ENCODE results near the gene TMPRSS3.

The TMPRSS3 gene

DNA sequence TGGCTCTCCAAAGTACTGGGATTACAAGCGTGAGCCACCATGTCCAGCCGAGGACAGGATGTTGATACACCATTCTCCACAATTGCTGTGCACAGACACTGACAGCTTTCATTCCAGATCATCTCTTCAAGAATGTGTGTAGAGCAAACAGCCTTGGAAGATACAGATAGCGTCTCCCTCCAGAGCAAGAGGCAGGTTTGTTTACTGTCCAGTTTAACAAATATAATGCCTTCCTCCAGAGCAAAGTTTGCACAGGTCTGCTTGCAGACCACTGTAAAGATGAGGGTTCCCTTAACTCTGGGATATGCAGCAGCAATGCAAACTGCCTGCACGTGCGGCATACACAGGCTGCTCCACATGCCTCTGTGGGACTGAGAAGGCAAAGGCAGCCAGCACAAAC, 4.6 kb downstream of the TMPRSS3 start:
- TF ChIP-seq, protein P1, sequence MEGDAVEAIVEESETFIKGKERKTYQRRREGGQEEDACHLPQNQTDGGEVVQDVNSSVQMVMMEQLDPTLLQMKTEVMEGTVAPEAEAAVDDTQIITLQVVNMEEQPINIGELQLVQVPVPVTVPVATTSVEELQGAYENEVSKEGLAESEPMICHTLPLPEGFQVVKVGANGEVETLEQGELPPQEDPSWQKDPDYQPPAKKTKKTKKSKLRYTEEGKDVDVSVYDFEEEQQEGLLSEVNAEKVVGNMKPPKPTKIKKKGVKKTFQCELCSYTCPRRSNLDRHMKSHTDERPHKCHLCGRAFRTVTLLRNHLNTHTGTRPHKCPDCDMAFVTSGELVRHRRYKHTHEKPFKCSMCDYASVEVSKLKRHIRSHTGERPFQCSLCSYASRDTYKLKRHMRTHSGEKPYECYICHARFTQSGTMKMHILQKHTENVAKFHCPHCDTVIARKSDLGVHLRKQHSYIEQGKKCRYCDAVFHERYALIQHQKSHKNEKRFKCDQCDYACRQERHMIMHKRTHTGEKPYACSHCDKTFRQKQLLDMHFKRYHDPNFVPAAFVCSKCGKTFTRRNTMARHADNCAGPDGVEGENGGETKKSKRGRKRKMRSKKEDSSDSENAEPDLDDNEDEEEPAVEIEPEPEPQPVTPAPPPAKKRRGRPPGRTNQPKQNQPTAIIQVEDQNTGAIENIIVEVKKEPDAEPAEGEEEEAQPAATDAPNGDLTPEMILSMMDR (IDR thresholded peaks at IDR 0.05; ENCODE audit: low read depth, low read length, missing control alignments) = no peak
- DNase-seq (ENCODE audit: low read depth) = no peak
- H3K4me3 ChIP-seq (ENCODE audit: low read depth, low read length) = no peak overlapping the region

DNA sequence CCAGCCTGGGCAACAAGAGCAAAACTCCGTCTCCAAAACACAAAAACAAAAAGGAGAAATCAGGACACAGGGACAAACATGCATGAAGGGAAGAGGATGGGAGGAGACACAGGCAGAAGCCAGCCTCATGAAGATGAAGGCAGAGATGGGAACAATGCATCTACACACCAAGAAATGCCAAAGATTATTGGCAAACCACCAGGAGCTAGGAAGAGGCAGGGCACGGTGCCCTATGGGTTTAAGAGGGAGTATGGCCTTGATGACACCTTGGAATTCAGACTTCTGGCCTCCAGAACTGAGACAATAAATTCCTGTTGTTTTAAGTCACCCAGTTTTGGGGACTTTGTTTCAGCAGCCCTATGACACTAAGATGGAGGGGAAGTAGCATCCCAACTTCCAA, 5.2 kb downstream of the TMPRSS3 start:
- no peak overlapping the region for H3K4me3 ChIP-seq (ENCODE audit: low read depth, low read length)
- TF ChIP-seq, protein P1 (IDR thresholded peaks at IDR 0.05; ENCODE audit: low read depth, low read length, missing control alignments) = no peak
- DNase-seq (ENCODE audit: low read depth) = no peak

DNA sequence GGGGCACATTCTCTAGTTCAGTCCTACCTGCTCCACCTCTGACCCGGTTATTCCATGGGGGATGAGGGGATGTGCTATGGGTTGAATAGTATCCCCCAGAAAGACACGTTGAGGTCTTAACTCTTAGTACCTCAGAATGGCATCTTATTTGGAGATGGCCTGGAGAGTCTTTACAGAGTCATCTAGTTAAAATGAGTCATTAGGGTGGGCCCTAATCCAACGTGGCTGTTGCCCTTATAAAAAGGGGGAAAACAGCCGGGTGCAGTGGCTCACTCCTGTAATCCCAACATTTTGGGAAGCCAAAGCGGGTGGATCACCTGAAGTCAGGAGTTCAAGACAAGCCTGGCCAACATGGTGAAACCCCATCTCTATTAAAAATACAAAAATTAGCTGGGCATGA, 5.7 kb downstream of the TMPRSS3 start:
- TF ChIP-seq, protein P1 (IDR thresholded peaks at IDR 0.05; ENCODE audit: low read depth, low read length, missing control alignments) = no peak
- DNase-seq (ENCODE audit: low read depth) = no peak

DNA sequence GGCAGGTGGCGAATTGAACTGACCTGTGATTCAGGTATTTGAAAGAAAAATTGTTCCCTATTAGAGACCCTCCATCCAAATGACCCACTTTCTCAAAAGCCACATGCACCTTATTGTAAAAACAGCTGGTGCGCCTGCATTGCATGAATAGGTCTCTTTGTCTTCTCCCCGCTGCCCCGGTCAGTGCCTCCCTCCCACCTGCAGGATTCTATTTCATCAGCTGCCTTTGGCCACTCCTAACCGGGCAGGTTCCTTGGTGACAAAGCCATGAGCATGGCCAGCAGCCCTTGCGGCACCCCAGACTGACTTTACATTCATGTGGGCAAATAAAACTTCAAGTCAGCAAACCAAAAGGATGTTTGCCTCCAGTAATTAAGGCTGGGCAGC, 6.4 kb downstream of the TMPRSS3 start:
- no peak for DNase-seq (ENCODE audit: low read depth)
- no peak overlapping the region for H3K4me3 ChIP-seq (ENCODE audit: low read depth, low read length)
- TF ChIP-seq, protein P1 (IDR thresholded peaks at IDR 0.05; ENCODE audit: low read depth, low read length, missing control alignments) = no peak

More for the DNA sequence above, 5.7 kb downstream of the TMPRSS3 start:
- no peak overlapping the region for H3K4me3 ChIP-seq (ENCODE audit: low read depth, low read length)

DNA sequence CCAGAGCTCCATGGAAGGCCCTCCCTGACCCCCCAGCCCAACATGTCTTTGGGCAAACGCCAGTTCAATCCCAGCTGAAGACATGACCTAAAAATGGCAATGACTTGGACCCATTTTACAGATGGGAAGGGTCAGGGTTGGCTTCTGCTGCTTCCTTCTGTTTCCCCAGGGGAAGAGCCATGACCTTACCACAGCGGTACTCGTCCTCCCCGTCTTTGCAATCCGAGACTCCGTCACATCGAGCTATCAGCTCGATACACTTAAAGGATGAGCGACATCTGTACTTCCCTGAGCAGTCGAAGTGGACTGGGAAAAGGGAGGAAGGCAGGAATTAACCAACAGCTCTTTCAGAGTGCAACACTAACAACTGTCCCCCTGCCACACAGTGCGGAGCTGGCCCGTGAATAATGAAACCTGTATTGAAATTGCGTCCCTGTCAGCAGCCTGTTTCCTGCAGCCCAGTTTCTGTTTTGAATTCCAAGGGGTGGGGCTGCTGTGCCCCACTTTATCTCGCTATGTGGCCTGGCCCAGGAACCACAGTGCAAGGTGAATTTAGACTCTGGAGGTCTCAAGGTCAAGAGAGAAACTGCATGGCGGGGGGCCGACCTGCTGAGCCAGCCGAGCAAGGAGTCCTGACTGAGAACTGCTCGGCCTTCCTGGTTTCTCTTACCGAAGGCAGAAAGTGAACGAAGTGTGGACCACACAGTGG, 7.0 kb downstream of the TMPRSS3 start:
- TF ChIP-seq, protein P1 (IDR thresholded peaks at IDR 0.05; ENCODE audit: low read depth, low read length, missing control alignments) = no peak
- no peak for DNase-seq (ENCODE audit: low read depth)
- no peak overlapping the region for H3K4me3 ChIP-seq (ENCODE audit: low read depth, low read length)

DNA sequence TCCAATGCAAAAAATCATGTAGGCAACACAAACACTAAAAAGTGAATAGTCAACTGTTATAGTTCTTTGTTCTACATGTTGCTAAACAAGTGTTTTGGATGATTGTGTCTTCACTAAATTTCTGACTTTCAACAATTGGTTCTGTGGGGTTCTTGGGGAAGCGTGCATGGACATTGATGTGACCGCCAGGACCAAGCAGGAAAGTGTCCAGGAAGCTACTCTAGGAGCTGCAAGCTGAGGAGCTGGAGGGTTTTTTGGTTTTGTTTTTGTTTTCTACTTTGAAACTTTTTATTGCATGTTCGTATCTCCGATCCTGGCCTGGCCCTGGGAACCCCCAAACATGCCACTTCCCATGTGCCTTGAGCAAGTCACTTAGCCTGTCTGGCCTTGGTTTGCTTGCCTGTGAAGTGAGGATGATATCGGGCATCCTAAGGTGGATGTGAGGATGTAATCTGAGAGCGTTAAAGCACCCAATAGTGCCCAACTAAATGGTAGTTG, 8.0 kb downstream of the TMPRSS3 start:
- TF ChIP-seq, protein P1 (IDR thresholded peaks at IDR 0.05; ENCODE audit: low read depth, low read length, missing control alignments) = no peak
- no peak for DNase-seq (ENCODE audit: low read depth)

DNA sequence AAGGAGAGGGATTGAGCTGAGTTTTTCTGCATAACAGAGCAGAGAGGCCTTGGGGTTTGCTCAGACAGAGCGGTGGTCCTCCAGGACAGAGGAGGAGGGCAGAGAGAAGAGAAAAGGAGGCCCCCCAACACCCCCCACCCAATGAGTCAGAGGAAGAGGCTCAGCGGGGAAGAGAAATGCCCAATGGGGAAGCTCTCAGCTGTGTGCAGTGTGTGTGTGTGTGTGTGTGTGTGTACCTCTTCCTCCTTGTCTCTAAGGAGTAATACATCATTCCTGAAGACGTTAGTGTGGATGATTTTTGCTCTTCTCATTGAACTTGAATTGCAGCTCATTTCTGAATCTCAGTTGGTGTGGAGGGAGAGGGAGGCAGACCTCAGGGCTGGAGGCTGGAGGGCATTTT, 8.7 kb downstream of the TMPRSS3 start:
- no peak for DNase-seq (ENCODE audit: low read depth)
- TF ChIP-seq, protein P1 (IDR thresholded peaks at IDR 0.05; ENCODE audit: low read depth, low read length, missing control alignments) = no peak
- H3K4me3 ChIP-seq (ENCODE audit: low read depth, low read length) = no peak overlapping the region

More for the DNA sequence above, 8.0 kb downstream of the TMPRSS3 start:
- H3K4me3 ChIP-seq (ENCODE audit: low read depth, low read length) = no peak overlapping the region

Data from GM12864 (cell line).